Epithelial cell of proximal tubule (primary cell): Measurements from ENCODE around the gene ADCY6. TPM values are rescaled to one million over a fixed set of nuclear protein-coding genes. Genes with fewer than 3 reads are reported as not detected.

Experiments used
- DNase-seq: peaks from one replicate; pipeline ENCODE4 v3.0.0-alpha.2; 2011; ENCODE audit warnings: low read depth
- H3K4me3 ChIP-seq: 2 replicates; pipeline ENCODE4 v1.5.1; 2011; ENCODE audit warnings: low read depth, mild to moderate bottlenecking, low read length
- CTCF ChIP-seq: conservative IDR thresholded peaks from 2 replicates; pipeline ENCODE4 v1.5.1; 2012; ENCODE audit warnings: low read depth, mild to moderate bottlenecking, low read length
- total RNA-seq: library from RNA; depleted of rRNA; stranded (reverse); fragments of >200 nt; gene quantifications from 2 replicates; pipeline ENCODE4 v1.2.3, GENCODE V29; 2015

The ADCY6 gene
- total RNA-seq, 1 donor from 2014 or later = 21.6 TPM

GRCh38 chr12:48768147-48768546 is 20.7 kb downstream of the ADCY6 start:
- DNase-seq = no peak
- no peak for TF ChIP-seq CTCF
- H3K4me3 ChIP-seq = no peak overlapping the region

GRCh38 chr12:48767521-48767920 is 21.4 kb downstream of the ADCY6 start:
- H3K4me3 ChIP-seq = no peak overlapping the region
- no peak for TF ChIP-seq CTCF
- DNase-seq = no peak

- TF ChIP-seq CTCF = no peak
- H3K4me3 ChIP-seq = no peak overlapping the region
- no peak for DNase-seq
Observed at GRCh38 chr12:48767047-48767446, 21.8 kb downstream of the ADCY6 start.

- H3K4me3 ChIP-seq = no peak overlapping the region
- no peak for DNase-seq
- no peak for TF ChIP-seq CTCF
Observed at GRCh38 chr12:48765753-48766162, 23.1 kb downstream of the ADCY6 start.

- no peak overlapping the region for H3K4me3 ChIP-seq
- no peak for TF ChIP-seq CTCF
Observed at GRCh38 chr12:48764521-48764920, 24.4 kb downstream of the ADCY6 start.

GRCh38 chr12:48758737-48759136 is 30.2 kb downstream of the ADCY6 start:
- TF ChIP-seq CTCF = no peak
- no peak for DNase-seq
- H3K4me3 ChIP-seq = no peak overlapping the region

More at GRCh38 chr12:48764521-48764920, 24.4 kb downstream of the ADCY6 start:
- DNase-seq = no peak

GRCh38 chr12:48758186-48758585 is 30.7 kb downstream of the ADCY6 start:
- no peak for TF ChIP-seq CTCF
- H3K4me3 ChIP-seq = no peak overlapping the region

More at GRCh38 chr12:48758186-48758585, 30.7 kb downstream of the ADCY6 start:
- no peak for DNase-seq
